Measurements from ENCODE around the gene NR1D2. TPM values are rescaled to one million over a fixed set of nuclear protein-coding genes. Genes with fewer than 3 reads are reported as not detected.

Gene NR1D2
- total and polyA plus RNA-seq, 2 of the 13 experiments (the other 11 are each of a cell fraction or from before 2014, with no cell fraction given), result 5.3 to 8.1 TPM

DNA sequence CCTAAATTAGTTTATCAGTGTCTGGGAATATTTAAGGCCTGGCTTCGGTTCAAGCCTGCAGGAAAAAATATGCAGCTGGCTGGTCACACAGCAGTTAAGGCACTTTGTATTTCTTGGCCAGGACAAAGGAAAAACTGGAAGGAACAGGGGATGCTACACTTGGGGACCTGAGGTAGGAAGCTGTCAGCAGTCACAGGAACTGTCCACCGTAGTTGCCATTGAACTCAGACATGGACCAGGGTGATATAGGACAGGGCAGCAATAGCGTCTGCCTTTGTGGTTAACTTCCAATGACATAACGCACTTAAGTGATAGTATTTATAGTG lies 49.1 kb downstream of the NR1D2 start:
- Histone ChIP-seq H3K4me2 (ENCODE audit: low read depth, low read length) (no peak overlapping the region), H3K36me3 (replicated peaks in 1 of 2; ENCODE audit: control insufficient read depth in 1 of 2, insufficient read depth in 2 of 2, low read length in 2 of 2) (no peaks in the 10 kb centered on the region), H3K27me3 (ENCODE audit: control insufficient read depth in 1 of 2, insufficient read depth in 2 of 2, low read length in 2 of 2) (peaks cover 1 to 21% of the 10 kb centered on the region in 2 experiments; a peak in 2 of 5 replicates), H3K9ac (ENCODE audit: insufficient read depth, low read depth, low read length) (no peak overlapping the region), H3K4me3 (replicated peaks in 1 of 3; ENCODE audit: insufficient read depth in 1 of 3, low read depth in 2 of 3, low read length in 3 of 3) (no peak overlapping the region), H4K20me1 (ENCODE audit: insufficient read depth, low read length) (no peaks in the 10 kb centered on the region), H3K9me3 (ENCODE audit: low read length) (no peaks in the 10 kb centered on the region), H3K79me2 (ENCODE audit: insufficient read depth, low read length) (no peaks in the 10 kb centered on the region), H3K27ac (ENCODE audit: extremely low read length, insufficient read depth, low read length) (no peak overlapping the region), H3K4me1 (ENCODE audit: insufficient read depth, low read length) (no peaks in the 10 kb centered on the region), H2AFZ (ENCODE audit: low read length) (no peak overlapping the region)
- no peak for DNase-seq (ENCODE audit: low spot score)
- no peak for TF ChIP-seq HNRNPLL (IDR thresholded peaks at IDR 0.05; ENCODE audit: low read depth, low read length, poor library complexity, severe bottlenecking)
- no peak for TF ChIP-seq ZNF563 (CRISPR knock-in tag; IDR thresholded peaks at IDR 0.05)
- TF ChIP-seq ZNF251 (CRISPR knock-in tag; IDR thresholded peaks at IDR 0.05), result no peak
- TF ChIP-seq ZFP62 (CRISPR knock-in tag; IDR thresholded peaks at IDR 0.05), result no peak
- TF ChIP-seq ZNF547 (CRISPR knock-in tag; IDR thresholded peaks at IDR 0.05), result no peak
- TF ChIP-seq NR2F2 (IDR thresholded peaks at IDR 0.05; ENCODE audit: borderline replicate concordance, low read depth), result no peak
- TF ChIP-seq, protein P1, sequence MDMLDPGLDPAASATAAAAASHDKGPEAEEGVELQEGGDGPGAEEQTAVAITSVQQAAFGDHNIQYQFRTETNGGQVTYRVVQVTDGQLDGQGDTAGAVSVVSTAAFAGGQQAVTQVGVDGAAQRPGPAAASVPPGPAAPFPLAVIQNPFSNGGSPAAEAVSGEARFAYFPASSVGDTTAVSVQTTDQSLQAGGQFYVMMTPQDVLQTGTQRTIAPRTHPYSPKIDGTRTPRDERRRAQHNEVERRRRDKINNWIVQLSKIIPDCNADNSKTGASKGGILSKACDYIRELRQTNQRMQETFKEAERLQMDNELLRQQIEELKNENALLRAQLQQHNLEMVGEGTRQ (IDR thresholded peaks at IDR 0.05; ENCODE audit: low read depth, low read length), result no peak
- TF ChIP-seq, protein P1 (CRISPR knock-in tag; IDR thresholded peaks at IDR 0.05; ENCODE audit: borderline replicate concordance), result no peak
- TF ChIP-seq CREM (IDR thresholded peaks at IDR 0.05), result no peak
- TF ChIP-seq CREM (CRISPR knock-in tag; IDR thresholded peaks at IDR 0.05), result no peak
- TF ChIP-seq NCOA5 (CRISPR knock-in tag; IDR thresholded peaks at IDR 0.05), result no peak
- TF ChIP-seq HOXA5 (CRISPR knock-in tag; IDR thresholded peaks at IDR 0.05), result no peak
- TF ChIP-seq NCOA2 (CRISPR knock-in tag; IDR thresholded peaks at IDR 0.05), result no peak
- TF ChIP-seq ZSCAN25 (CRISPR knock-in tag; IDR thresholded peaks at IDR 0.05), result no peak
- no peak for TF ChIP-seq ZNF724P (CRISPR knock-in tag; IDR thresholded peaks at IDR 0.05; ENCODE audit: borderline replicate concordance)
- no peak for FAIRE-seq
- intact Hi-C loops (cut with micrococcal nuclease; ENCODE audit: unreplicated experiment), result loop anchor here (10.0 kb wide), 2 partner anchors 109 to 591 kb away; no protein-coding TSS in a partner anchor
- no TSS peak for BruUV-seq (replicated peaks)
- no peak for ATAC-seq
- POLR2A ChIA-PET, result no interaction called here
- CTCF ChIA-PET (ENCODE audit: low intra/inter-chr PET ratio, low total read pairs), result no interaction called here
- 16% methylated on average over 4 of the region's 4 CpGs for WGBS (ENCODE audit: low lambda C conversion rate)
- in situ Hi-C loops (cut with HindIII; ENCODE audit: extremely low pct_ligation_motif_present, low pct_unique_long_range_greater_than_20kb), result loop anchor here (5.0 kb wide), 1 partner anchor 248 kb away; no protein-coding TSS in a partner anchor

All from HepG2 (cell line).